ENCODE results near the gene FASTKD1.
A peak's percentile ranks its signal among the peaks of the same experiment; 100 is the strongest.

Gene FASTKD1

GRCh38 chr2:169573160-169573973, at the start of gene FASTKD1:
Gene FASTKD1, minus strand, starts transcription at chr2:169573865. Its CDS starts 1,836 bp downstream, at chr2:169572029.
- TF ChIP-seq BACH2 (CRISPR knock-in tag; IDR thresholded peaks at IDR 0.05; ENCODE audit: borderline replicate concordance) (no peak), PATZ1 (CRISPR knock-in tag; IDR thresholded peaks at IDR 0.05; ENCODE audit: borderline replicate concordance) (no peak), ZNF565 (CRISPR knock-in tag; conservative IDR thresholded peaks at IDR 0.05; ENCODE audit: low read depth) (no peak), RARB (CRISPR knock-in tag; IDR thresholded peaks at IDR 0.05) (no peak), CSDC2 (CRISPR knock-in tag; IDR thresholded peaks at IDR 0.05) (no peak), PPARA (CRISPR knock-in tag; IDR thresholded peaks at IDR 0.05; ENCODE audit: borderline replicate concordance) (no peak), SNAI2 (CRISPR knock-in tag; IDR thresholded peaks at IDR 0.05) (no peak), CREB5 (CRISPR knock-in tag; IDR thresholded peaks at IDR 0.05; ENCODE audit: low read depth) (no peak)
- ATAC-seq, result peak; percentile 100

GRCh38 chr2:169623235-169623634, 49.6 kb upstream of the FASTKD1 start:
- no peak for ATAC-seq
- TF ChIP-seq ZNF70 (CRISPR knock-in tag; IDR thresholded peaks at IDR 0.05) (no peak), PPARA (CRISPR knock-in tag; IDR thresholded peaks at IDR 0.05; ENCODE audit: borderline replicate concordance) (no peak), CSRNP3 (CRISPR knock-in tag; IDR thresholded peaks at IDR 0.05) (no peak), PATZ1 (CRISPR knock-in tag; IDR thresholded peaks at IDR 0.05; ENCODE audit: borderline replicate concordance) (no peak), CSDC2 (CRISPR knock-in tag; IDR thresholded peaks at IDR 0.05) (no peak), BACH2 (CRISPR knock-in tag; IDR thresholded peaks at IDR 0.05; ENCODE audit: borderline replicate concordance) (no peak), TSHZ2 (CRISPR knock-in tag; IDR thresholded peaks at IDR 0.05) (no peak), OSR1 (CRISPR knock-in tag; IDR thresholded peaks at IDR 0.05) (no peak), TOX (CRISPR knock-in tag; IDR thresholded peaks at IDR 0.05; ENCODE audit: borderline replicate concordance) (no peak), TCF4 (CRISPR knock-in tag; IDR thresholded peaks at IDR 0.05; ENCODE audit: borderline replicate concordance) (no peak), ZC3H10 (CRISPR knock-in tag; IDR thresholded peaks at IDR 0.05) (no peak), POU6F1 (CRISPR knock-in tag; IDR thresholded peaks at IDR 0.05; ENCODE audit: borderline replicate concordance, low read depth) (no peak), ARNTL (CRISPR knock-in tag; IDR thresholded peaks at IDR 0.05; ENCODE audit: borderline replicate concordance, low read depth) (no peak), GLIS3 (CRISPR knock-in tag; IDR thresholded peaks at IDR 0.05) (no peak), ISL1 (CRISPR knock-in tag; IDR thresholded peaks at IDR 0.05) (no peak), ZFP30 (CRISPR knock-in tag; IDR thresholded peaks at IDR 0.05) (no peak), ZNF565 (CRISPR knock-in tag; conservative IDR thresholded peaks at IDR 0.05; ENCODE audit: low read depth) (no peak), ZNF8 (CRISPR knock-in tag; IDR thresholded peaks at IDR 0.05) (no peak), SNAI2 (CRISPR knock-in tag; IDR thresholded peaks at IDR 0.05) (no peak), RARB (CRISPR knock-in tag; IDR thresholded peaks at IDR 0.05) (no peak)
